Measurements from ENCODE around the gene MTFP1. TPM values are rescaled to one million over a fixed set of nuclear protein-coding genes. Genes with fewer than 3 reads are reported as not detected.

MTFP1 gene
- total and polyA plus RNA-seq, 2 of the 4 experiments (the other 2 are of a cell fraction) = 7.3 to 7.7 TPM

DNA sequence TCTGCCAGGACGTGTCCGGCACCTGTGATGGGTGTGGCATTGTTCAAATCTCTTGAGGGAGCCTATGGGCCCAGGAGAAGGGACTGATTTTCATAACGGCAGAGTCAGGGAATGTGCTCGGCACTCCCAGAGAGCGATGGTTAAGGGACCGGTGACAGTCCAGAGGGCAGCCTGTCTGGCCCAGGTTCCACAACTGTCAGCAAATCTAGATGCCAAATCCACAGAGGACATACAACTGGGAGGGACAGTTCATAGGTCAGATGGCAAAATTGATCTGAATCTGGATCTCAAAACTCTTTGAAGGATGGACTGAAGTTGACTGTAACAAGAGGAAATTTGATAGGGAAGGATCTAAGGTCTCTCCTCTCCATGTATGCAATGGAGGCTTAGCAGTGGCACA, 21.3 kb upstream of the MTFP1 start:
- H3K36me3 ChIP-seq (ENCODE audit: control insufficient read depth, insufficient read depth, low read length) = peaks cover 23% of the 10 kb centered on the region
- H3K18ac ChIP-seq (ENCODE audit: low read depth, low read length) = no peak overlapping the region
- no peak overlapping the region for H2BK120ac ChIP-seq (ENCODE audit: low read depth, low read length)
- 87% methylated on average over 3 of the region's 6 CpGs; no CpG with 5 or more reads in 1 of the 2 experiments for WGBS, 2 experiments (ENCODE audit: extremely low coverage in 2 of 2, insufficient read length in 1 of 2)
- POLR2A ChIA-PET (ENCODE audit: unreplicated experiment) = no interaction called here
- peaks cover 5% of the 10 kb centered on the region; the same call in 1 of the 2 replicates for H4K20me1 ChIP-seq (ENCODE audit: insufficient read depth, low read length)
- 0 out of 2 replicates have a peak, but pooled peaks cover 5% of the 10 kb centered on the region for H3K9me1 ChIP-seq (ENCODE audit: insufficient read depth, low read length)
- no peak overlapping the region for H4K91ac ChIP-seq (ENCODE audit: insufficient read depth, low read depth, low read length)
- H2BK15ac ChIP-seq (ENCODE audit: low read depth, low read length) = no peak overlapping the region
- no peak overlapping the region for H2BK20ac ChIP-seq (ENCODE audit: low read depth, low read length)
- H4K5ac ChIP-seq (ENCODE audit: low read depth, low read length) = no peak overlapping the region
- DNase-seq = no peak
- no peak overlapping the region for H2AFZ ChIP-seq (replicated peaks; ENCODE audit: low read length, poor library complexity)
- no peak overlapping the region for H3K27ac ChIP-seq (ENCODE audit: insufficient read depth, low read length)
- H3K4me3 ChIP-seq (ENCODE audit: insufficient read depth, low read depth, low read length) = no peak overlapping the region
- no peaks in the 10 kb centered on the region for H3K27me3 ChIP-seq (ENCODE audit: control insufficient read depth, insufficient read depth, low read length)
- no peak overlapping the region for H4K8ac ChIP-seq (ENCODE audit: low read depth in 2 of 2, low read length in 2 of 2)
- intact Hi-C loops (cut with micrococcal nuclease) (no loop called here), in situ Hi-C loops (cut with MboI; ENCODE audit: low sequenced_read_pairs) (no loop called here), dilution Hi-C loops (cut with HindIII; ENCODE audit: low sequenced_read_pairs, unreplicated experiment) (no loop called here)
- CTCF ChIA-PET = no interaction called here
- TF ChIP-seq MAFK (IDR thresholded peaks at IDR 0.05; ENCODE audit: low read depth, low read length) = no peak
- no peak for TF ChIP-seq FOS (IDR thresholded peaks at IDR 0.05; ENCODE audit: low read depth, low read length)
- H3K4me1 ChIP-seq (ENCODE audit: control insufficient read depth, insufficient read depth, low read length) = peaks cover 5% of the 10 kb centered on the region
- H2AK9ac ChIP-seq (replicated peaks; ENCODE audit: low read depth, low read length, poor library complexity) = no peak overlapping the region
- BruUV-seq (replicated peaks) = no TSS peak
- H3K14ac ChIP-seq (replicated peaks; ENCODE audit: low read depth, low read length) = no peak overlapping the region
- H3K4me2 ChIP-seq (ENCODE audit: low read depth, low read length) = no peak overlapping the region
- H3K56ac ChIP-seq (ENCODE audit: extremely low read depth, insufficient read depth, low read length) = no peak overlapping the region
- no peak overlapping the region for H2BK5ac ChIP-seq (ENCODE audit: low read depth, low read length, poor library complexity, severe bottlenecking)
- no peaks in the 10 kb centered on the region for H3K9me3 ChIP-seq (ENCODE audit: control insufficient read depth, insufficient read depth, low read length)
- no peak overlapping the region for H3K23ac ChIP-seq (ENCODE audit: low read depth, low read length)
- H2AK5ac ChIP-seq (ENCODE audit: low read depth, low read length) = no peak overlapping the region
- no peak for ATAC-seq (ENCODE audit: low read depth)
- no peak overlapping the region for H3K4ac ChIP-seq (ENCODE audit: low read depth, low read length)
- H3K9ac ChIP-seq (ENCODE audit: low read depth, low read length) = no peak overlapping the region
- peaks cover 23 to 45% of the 10 kb centered on the region in 2 experiments for H3K79me1 ChIP-seq (ENCODE audit: low read depth in 1 of 2, low read length in 2 of 2)
